Measurements from ENCODE around the gene EIF5A. TPM values are rescaled to one million over a fixed set of nuclear protein-coding genes. Genes with fewer than 3 reads are reported as not detected.

The EIF5A gene
- polyA plus RNA-seq, 1 donor: 284 TPM

DNA sequence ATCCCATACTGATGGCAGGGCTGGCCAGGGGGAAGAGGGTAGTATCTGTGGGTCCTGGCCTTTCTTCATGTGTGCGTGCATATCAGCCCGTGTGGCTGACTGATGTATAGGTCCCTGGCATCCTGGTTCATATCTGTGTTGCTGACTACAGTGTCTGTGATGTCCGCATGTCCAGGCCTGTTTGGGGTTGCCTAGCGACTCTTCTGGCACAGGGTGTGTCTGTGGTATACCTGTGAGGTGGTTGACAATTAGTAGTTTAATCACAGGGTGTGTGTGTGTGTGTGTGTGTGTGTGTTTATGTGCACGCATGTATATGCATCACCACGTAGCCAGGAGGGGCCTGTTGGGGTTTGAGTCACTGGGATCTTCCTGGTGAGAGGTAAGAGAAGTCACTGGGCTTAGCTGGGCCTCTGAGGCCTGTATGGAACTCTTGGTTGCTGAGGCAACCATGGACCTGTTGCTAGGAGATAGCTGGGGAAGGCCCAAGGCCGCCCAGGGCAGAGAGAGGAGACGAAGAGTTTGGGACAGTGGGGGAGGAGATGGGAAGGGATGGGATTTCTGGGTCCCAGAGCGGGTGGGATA is 46.9 kb downstream of the EIF5A start:
- DNase-seq: no peak

DNA sequence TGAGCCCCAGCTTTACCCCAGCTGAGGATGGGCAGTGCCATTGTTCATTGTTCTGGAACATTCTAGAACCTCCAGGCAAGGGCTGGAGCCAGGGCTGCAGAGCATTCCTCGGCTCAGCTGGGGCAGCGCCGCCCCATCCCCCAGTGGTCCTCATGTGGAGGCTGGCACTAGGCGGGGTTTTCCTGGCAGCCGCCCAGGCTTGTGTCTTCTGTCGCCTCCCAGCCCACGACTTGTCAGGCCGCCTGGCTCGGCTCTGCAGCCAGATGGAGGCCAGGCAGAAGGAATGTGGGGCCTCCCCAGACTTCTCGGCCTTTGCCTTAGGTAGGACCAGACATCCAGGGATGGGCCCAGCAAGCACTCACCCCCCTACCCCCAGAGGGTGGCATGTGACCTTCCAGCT is 47.6 kb downstream of the EIF5A start, which contains the start of gene TMEM95:
Gene TMEM95 (plus strand): TSS at position 104 of the 400 bp plus-strand sequence. CDS start 49 bp downstream, at position 153.
- DNase-seq: no peak

DNA sequence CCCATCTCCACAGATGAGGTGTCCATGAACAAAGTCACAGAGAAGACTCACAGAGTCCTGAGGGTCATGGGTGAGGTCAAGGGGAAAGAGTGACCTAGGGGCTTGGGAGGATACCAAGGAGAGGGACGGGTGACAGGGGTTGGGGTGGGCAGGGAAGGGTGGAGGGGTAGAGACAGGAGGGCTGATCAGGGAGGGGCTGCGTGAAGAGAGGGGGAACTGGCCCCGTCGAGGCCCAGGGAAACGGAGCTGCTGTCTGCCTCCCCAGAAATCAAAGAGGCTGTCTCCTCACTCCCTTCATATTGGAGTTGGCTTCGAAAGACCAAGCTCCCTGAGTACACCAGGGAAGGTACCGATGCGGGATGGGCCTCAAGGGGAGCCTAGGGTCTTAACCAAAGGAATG is 48.1 kb downstream of the EIF5A start:
- no peak for DNase-seq

DNA sequence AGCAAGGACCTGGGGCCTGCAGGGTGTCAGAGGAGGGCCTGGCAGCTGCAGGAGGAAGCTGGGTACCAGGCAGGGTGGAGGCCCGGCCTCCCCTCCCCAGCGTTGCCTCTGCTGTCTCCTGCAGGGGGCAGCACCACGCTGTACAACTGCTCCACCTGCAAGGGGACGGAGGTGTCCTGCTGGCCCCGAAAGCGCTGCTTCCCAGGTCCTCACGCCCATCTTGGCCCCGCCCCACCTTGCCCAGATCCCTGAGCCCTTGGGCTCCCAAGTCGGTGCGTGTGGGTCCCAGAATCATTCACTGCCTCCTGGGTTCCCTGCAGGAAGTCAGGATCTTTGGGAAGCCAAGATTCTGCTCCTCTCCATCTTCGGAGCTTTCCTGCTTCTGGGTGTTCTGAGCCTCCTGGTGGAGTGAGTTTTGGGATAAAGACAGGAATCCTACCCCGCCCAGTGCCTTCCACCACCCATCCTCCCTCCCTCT is 48.7 kb downstream of the EIF5A start:
- DNase-seq: peak; percentile 65

DNA sequence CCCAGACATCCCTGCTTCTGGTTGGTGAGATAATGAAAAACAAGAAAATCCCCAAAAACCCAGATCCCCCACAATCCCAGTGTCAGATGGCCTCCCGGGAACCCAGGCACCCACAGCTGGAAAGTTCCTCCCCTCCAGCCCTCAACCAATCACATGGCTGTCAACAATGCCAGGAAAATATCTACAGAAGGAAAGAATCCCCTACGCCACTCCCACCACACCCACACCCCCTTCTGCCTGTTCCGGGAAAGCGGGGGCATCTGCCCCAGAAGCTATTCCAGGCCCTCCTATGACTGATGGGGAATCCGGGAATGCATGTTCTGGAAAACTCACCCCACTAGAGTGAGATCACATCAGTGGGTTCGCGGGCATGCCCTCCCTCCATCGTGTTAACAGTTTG is 49.3 kb downstream of the EIF5A start:
- no peak for DNase-seq

DNA sequence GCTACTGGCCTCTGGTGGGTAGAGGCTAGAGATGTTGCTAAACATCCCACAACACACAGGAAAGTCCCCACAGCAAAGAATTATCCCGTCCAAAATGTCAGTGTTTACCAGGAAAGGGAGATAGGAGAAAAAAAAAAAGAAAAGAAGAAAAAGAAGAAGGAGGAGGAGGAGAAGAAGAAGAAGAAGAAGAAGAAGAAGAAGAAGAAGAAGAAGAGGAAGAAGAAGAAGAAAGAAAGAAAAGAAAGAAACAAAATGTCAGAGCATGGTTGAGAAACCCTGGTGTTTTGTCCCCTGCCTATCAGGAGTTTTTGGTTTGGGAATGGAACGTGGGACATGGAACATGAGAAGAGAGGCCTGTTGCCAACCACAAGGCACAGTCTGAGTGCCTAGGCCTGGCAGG is 50.0 kb downstream of the EIF5A start:
- DNase-seq: no peak

DNA sequence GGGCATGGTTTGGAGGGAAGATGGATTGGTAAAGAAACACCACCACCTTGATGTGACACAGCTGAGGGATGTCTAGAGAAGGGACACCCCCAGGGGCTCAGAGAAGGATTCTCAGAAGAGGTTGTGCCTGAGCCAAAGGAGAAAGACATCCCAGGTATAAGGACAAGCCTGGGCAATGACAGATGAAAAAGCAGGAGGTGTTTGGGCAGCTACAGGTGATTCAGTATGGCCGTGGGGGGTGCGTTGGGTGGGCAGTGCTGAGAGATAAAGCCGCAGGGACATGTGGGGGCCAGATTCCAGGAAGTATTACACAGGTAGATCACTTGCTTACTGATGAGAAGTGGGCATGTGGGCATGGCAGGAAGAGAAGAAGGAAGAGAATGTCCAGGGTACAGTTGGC is 54.5 kb downstream of the EIF5A start:
- no peak for DNase-seq

Other genes with a start within 250 kb of the EIF5A start
- gene CLEC10A, start 227.4 kb upstream of the EIF5A start, polyA plus RNA-seq (ENCODE audit: insufficient read length): 0.47 TPM
- gene ASGR2, start 192.8 kb upstream of the EIF5A start, polyA plus RNA-seq (ENCODE audit: insufficient read length): 2.0 TPM
- 6.1 TPM for gene ASGR1, start 128.3 kb upstream of the EIF5A start, polyA plus RNA-seq (ENCODE audit: insufficient read length)
- 36.0 TPM for gene DLG4, start 87.8 kb upstream of the EIF5A start, polyA plus RNA-seq (ENCODE audit: insufficient read length)
- gene ACADVL, start 87.7 kb upstream of the EIF5A start, polyA plus RNA-seq (ENCODE audit: insufficient read length): 478 TPM
- 52.5 TPM for gene DVL2, start 73.1 kb upstream of the EIF5A start, polyA plus RNA-seq (ENCODE audit: insufficient read length)
- gene PHF23, start 68.2 kb upstream of the EIF5A start, polyA plus RNA-seq (ENCODE audit: insufficient read length): 52.8 TPM
- 390 TPM for gene GABARAP, start 65.2 kb upstream of the EIF5A start, polyA plus RNA-seq (ENCODE audit: insufficient read length)
- gene CTDNEP1, start 55.9 kb upstream of the EIF5A start, polyA plus RNA-seq (ENCODE audit: insufficient read length): 150 TPM
- gene ELP5, start 55.4 kb upstream of the EIF5A start, polyA plus RNA-seq (ENCODE audit: insufficient read length): 54.9 TPM
- gene CLDN7, start 45.1 kb upstream of the EIF5A start, polyA plus RNA-seq (ENCODE audit: insufficient read length): 36.6 TPM
- 2.2 TPM for gene SLC2A4, start 25.9 kb upstream of the EIF5A start, polyA plus RNA-seq (ENCODE audit: insufficient read length)
- gene YBX2, start 13.0 kb upstream of the EIF5A start, polyA plus RNA-seq (ENCODE audit: insufficient read length): 4.1 TPM
- gene GPS2, start 7.7 kb downstream of the EIF5A start, polyA plus RNA-seq (ENCODE audit: insufficient read length): 96.6 TPM
- gene NEURL4, start 21.7 kb downstream of the EIF5A start, polyA plus RNA-seq (ENCODE audit: insufficient read length): 34.5 TPM
- gene ACAP1, start 28.9 kb downstream of the EIF5A start, polyA plus RNA-seq (ENCODE audit: insufficient read length): 6.3 TPM
- 10.3 TPM for gene KCTD11, start 44.5 kb downstream of the EIF5A start, polyA plus RNA-seq (ENCODE audit: insufficient read length)
- gene TMEM95, start 47.5 kb downstream of the EIF5A start, polyA plus RNA-seq (ENCODE audit: insufficient read length): not detected
- 5.5 TPM for gene TNK1, start 73.5 kb downstream of the EIF5A start, polyA plus RNA-seq (ENCODE audit: insufficient read length)
- 27.8 TPM for gene PLSCR3, start 86.9 kb downstream of the EIF5A start, polyA plus RNA-seq (ENCODE audit: insufficient read length)
- gene TMEM256, start 96.5 kb downstream of the EIF5A start, polyA plus RNA-seq (ENCODE audit: insufficient read length): 74.9 TPM
- 28.1 TPM for gene NLGN2, start 100.2 kb downstream of the EIF5A start, polyA plus RNA-seq (ENCODE audit: insufficient read length)
- gene SPEM1, start 112.7 kb downstream of the EIF5A start, polyA plus RNA-seq (ENCODE audit: insufficient read length): not detected
- not detected for gene SPEM2, start 118.0 kb downstream of the EIF5A start, polyA plus RNA-seq (ENCODE audit: insufficient read length)
- gene SPEM3, start 121.2 kb downstream of the EIF5A start, polyA plus RNA-seq (ENCODE audit: insufficient read length): not detected
- 4.4 TPM for gene TMEM102, start 127.8 kb downstream of the EIF5A start, polyA plus RNA-seq (ENCODE audit: insufficient read length)
- gene FGF11, start 131.9 kb downstream of the EIF5A start, polyA plus RNA-seq (ENCODE audit: insufficient read length): 6.1 TPM
- gene CHRNB1, start 137.4 kb downstream of the EIF5A start, polyA plus RNA-seq (ENCODE audit: insufficient read length): 10.5 TPM
- 39.3 TPM for gene ZBTB4, start 172.0 kb downstream of the EIF5A start, polyA plus RNA-seq (ENCODE audit: insufficient read length)
- 0.45 TPM for gene SLC35G6, start 173.8 kb downstream of the EIF5A start, polyA plus RNA-seq (ENCODE audit: insufficient read length)
- gene POLR2A, start 176.7 kb downstream of the EIF5A start, polyA plus RNA-seq (ENCODE audit: insufficient read length): 141 TPM
- 17.7 TPM for gene TNFSF12, start 241.4 kb downstream of the EIF5A start, polyA plus RNA-seq (ENCODE audit: insufficient read length)